K562 (cell line): Measurements from ENCODE around the gene GPAT3. TPM values are rescaled to one million over a fixed set of nuclear protein-coding genes. Genes with fewer than 3 reads are reported as not detected.

ENCODE experiments used
- ATF6 ChIP-seq: sonication (generic); formaldehyde crosslinking; IDR thresholded peaks from 2 replicates; pipeline ENCODE4 v1.4.0; 2020; ENCODE audit warnings: mild to moderate bottlenecking, missing genetic modification reagents
- CC2D1A ChIP-seq: fragments of 450-650 bp; IDR thresholded peaks from 2 replicates; pipeline ENCODE4 v1.6.1; 2017; ENCODE audit warnings: mild to moderate bottlenecking
- CTBP1 ChIP-seq: fragments of 450-650 bp; IDR thresholded peaks from 2 replicates; pipeline ENCODE4 v1.6.1; 2016; ENCODE audit warnings: borderline replicate concordance
- CXXC5 ChIP-seq: fragments of 250-450 bp; sonication (Bioruptor Pico); IDR thresholded peaks from 2 replicates; pipeline ENCODE4 v1.8.0; 2022; ENCODE audit warnings: inconsistent platforms, mild to moderate bottlenecking, moderate library complexity
- IRF2 ChIP-seq: sonication (generic); formaldehyde crosslinking; IDR thresholded peaks from 2 replicates; pipeline ENCODE4 v1.8.1; 2022; ENCODE audit warnings: mild to moderate bottlenecking, missing genetic modification reagents
- KLF16 ChIP-seq: IDR thresholded peaks from 2 replicates; pipeline ENCODE4 v1.6.1; 2016; ENCODE audit warnings: antibody characterized with exemption
- LCOR ChIP-seq: sonication (generic); formaldehyde crosslinking; IDR thresholded peaks from 2 replicates; pipeline ENCODE4 v1.8.0; 2022; ENCODE audit warnings: mild to moderate bottlenecking, missing genetic modification reagents
- MAZ ChIP-seq, 2 experiments: fragments of 450-650 bp in 1 of 2; sonication (generic) in 1 of 2; formaldehyde crosslinking; IDR thresholded peaks in 1 of 2; conservative IDR thresholded peaks in 1 of 2; 2 replicates each; pipeline versions ENCODE4 v1.4.0 to v1.5.0; 2020; ENCODE audit warnings: mild to moderate bottlenecking in 1 of 2, missing genetic modification reagents in 1 of 2
- MNT ChIP-seq, 2 experiments: fragments of 450-650 bp; conservative IDR thresholded peaks; 2 replicates each; pipeline ENCODE4 v1.6.1; 2017; ENCODE audit warnings: mild to moderate bottlenecking in 2 of 2, moderate library complexity in 2 of 2
- MTA2 ChIP-seq: fragments of 450-650 bp; IDR thresholded peaks from 2 replicates; pipeline ENCODE4 v1.6.1; 2016; ENCODE audit warnings: low read depth
- NFXL1 ChIP-seq: fragments of 450-650 bp; formaldehyde crosslinking; IDR thresholded peaks from 2 replicates; pipeline ENCODE4 v1.4.0; 2021; ENCODE audit warnings: mild to moderate bottlenecking
- NR2C2 ChIP-seq, 2 experiments: fragments of 200-800 bp in 1 of 2; sonication (Bioruptor generic) in 1 of 2; sonication (generic) in 1 of 2; formaldehyde crosslinking in 1 of 2; IDR thresholded peaks; 2 replicates each; pipeline versions ENCODE4 v1.6.1 to v1.8.0; 2016 to 2022; ENCODE audit warnings: mild to moderate bottlenecking in 1 of 2, missing compliant biosample characterization in 1 of 2, missing genetic modification characterization in 1 of 2, missing genetic modification reagents in 1 of 2
- POLR2AphosphoS5 ChIP-seq: IDR thresholded peaks from 2 replicates; pipeline ENCODE4 v1.6.1; 2011; ENCODE audit warnings: mild to moderate bottlenecking, low read depth, low read length, moderate library complexity; ENCODE audit not compliant: control insufficient read depth, insufficient read depth
- polyA plus RNA-seq, 8 experiments: library from polyadenylated mRNA; depleted of rRNA in 4 of 8; stranded (reverse) in 5 of 8; unstranded in 3 of 8; fragments of >200 nt; fragmentation: Nextera tagmentation in 2 of 8; fragmentation: Illumina TruSeq in 1 of 8; extraction: Ambion mirVana in 2 of 8; extraction: Trizol in 1 of 8; gene quantifications; 2 replicates each; pipeline versions ENCODE4 v1.2.1 to v1.2.3, GENCODE V29; 2011 to 2014; ENCODE audit warnings: inconsistent platforms in 1 of 8, missing spikeins in 1 of 8
- total RNA-seq, 7 experiments: library from RNA; depleted of rRNA in 6 of 7; stranded (reverse); fragments of >200 nt in 6 of 7; fragmentation: Illumina TruSeq in 2 of 7; extraction: Trizol in 2 of 7; gene quantifications; 2 replicates each; pipeline versions ENCODE4 v1.2.1 to v1.2.3, GENCODE V29; 2011 to 2021; ENCODE audit warnings: low replicate concordance in 1 of 7
- TF ChIP-seq, protein P1 (sequence below): fragments of 250-450 bp; sonication (Bioruptor Pico); IDR thresholded peaks from 2 replicates; pipeline ENCODE4 v1.5.0; 2021; ENCODE audit warnings: mild to moderate bottlenecking, moderate library complexity
- TF ChIP-seq, protein P2 (sequence below): sonication (generic); formaldehyde crosslinking; IDR thresholded peaks from 2 replicates; pipeline ENCODE4 v1.8.0; 2022; ENCODE audit warnings: missing genetic modification reagents, mild to moderate bottlenecking, moderate library complexity, borderline replicate concordance
- TF ChIP-seq, protein P3 (sequence below): fragments of 450-650 bp; formaldehyde crosslinking; IDR thresholded peaks from 2 replicates; pipeline ENCODE4 v1.4.0; 2022; ENCODE audit warnings: missing genetic modification characterization

GPAT3 gene
- total and polyA plus RNA-seq, 9 of the 15 experiments (the other 6 are each of a cell fraction or from before 2014, with no cell fraction given): 4.1 to 16.1 (median 13.1) TPM

DNA sequence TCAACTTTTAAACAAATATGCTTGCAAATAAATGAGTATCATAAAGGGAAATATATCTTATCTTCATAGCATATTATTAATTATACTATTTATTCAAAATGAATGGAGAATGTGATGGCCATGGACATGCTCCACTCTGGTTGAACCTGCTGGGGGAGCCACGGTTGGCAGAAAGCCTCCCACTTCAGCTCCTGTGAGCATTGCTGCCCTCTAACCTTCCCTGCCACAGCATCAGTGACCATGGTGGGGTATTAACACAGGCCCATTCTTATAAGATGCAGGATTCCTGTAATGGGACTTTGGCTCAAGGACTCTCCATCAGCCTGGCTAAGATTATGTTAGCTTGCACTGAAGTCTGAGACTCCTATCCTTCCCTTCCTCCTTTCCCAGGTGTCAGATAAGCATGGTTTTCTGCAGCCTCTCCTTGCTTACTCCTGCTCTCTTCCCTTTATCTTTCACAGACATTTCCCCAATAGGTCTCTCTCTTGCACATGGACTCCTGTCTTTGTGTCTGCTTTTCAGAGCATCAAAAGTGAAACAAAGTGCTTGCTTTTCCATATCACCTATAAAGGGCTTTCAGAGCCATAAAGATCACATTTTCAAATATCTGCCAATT lies 46.1 kb upstream of the GPAT3 start (continued):
- peak; percentile 24 to 62; a peak in 2 of 4 replicates for TF ChIP-seq MNT (conservative IDR thresholded peaks at IDR 0.05)
- no peak for TF ChIP-seq NFXL1 (CRISPR knock-in tag)
- no peak for TF ChIP-seq IRF2 (CRISPR knock-in tag)
- TF ChIP-seq NR2C2 (CRISPR knock-in tag; IDR thresholded peaks at IDR 0.05): no peak
- peak; percentile 24; the same call in 1 of the 2 replicates for TF ChIP-seq NR2C2 (tag; IDR thresholded peaks at IDR 0.05)
- TF ChIP-seq LCOR (CRISPR knock-in tag): 0 out of 2 replicates have a peak, but pooled peaks have one; percentile 45
- TF ChIP-seq, protein P1, sequence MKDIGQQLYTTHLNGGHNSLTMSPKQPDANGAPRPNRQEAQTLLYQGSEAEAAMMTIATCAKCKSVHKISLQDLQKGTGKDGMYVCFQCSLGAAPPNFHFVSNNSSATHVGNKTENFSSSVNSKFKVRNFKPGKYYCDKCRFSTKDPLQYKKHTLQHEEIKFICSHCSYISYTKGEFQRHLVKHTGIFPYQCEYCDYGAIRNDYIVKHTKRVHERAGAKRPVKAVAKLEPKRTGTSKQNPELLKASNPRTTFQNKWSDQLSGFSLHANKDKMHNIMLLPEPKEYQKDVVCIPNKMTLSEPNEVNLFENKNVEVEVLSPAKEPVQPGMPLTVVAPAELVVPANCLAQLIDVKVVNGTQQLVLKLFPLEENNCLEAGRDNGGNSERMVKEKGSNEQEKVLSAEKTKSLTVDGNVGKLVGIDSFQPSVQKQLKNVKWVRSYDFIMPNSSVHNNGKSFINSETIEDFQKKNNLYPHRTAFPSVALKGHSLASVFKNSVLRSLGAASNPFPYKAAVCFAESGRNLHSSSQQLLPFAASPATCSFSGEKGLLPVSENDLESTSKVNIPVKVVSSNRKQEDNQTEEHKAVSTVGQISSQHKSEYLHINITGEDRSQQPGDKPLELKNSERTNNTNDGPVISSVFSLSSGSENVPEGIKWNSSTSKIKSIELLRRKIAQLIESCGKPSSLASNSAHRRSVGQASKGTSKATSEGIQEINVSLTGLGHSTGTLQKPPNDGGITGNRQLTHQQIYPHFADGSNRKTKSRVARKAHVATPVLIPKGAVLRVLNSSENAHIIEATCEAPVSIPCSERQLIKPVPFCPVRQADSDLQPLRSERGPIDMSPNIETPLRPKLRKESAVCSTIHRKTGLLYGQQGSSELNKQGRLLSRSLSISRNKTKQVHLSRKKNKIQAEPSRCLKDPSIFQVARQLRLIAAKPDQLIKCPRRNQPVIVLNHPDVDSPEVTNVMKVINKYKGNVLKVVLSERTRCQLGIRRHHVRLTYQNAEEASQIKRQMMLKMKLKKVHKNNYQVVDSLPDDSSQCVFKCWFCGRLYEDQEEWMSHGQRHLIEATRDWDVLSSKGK: no peak
- TF ChIP-seq MTA2: peak; percentile 87
- TF ChIP-seq, protein P2, sequence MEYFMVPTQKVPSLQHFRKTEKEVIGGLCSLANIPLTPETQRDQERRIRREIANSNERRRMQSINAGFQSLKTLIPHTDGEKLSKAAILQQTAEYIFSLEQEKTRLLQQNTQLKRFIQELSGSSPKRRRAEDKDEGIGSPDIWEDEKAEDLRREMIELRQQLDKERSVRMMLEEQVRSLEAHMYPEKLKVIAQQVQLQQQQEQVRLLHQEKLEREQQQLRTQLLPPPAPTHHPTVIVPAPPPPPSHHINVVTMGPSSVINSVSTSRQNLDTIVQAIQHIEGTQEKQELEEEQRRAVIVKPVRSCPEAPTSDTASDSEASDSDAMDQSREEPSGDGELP (CRISPR knock-in tag): no peak
- TF ChIP-seq, protein P3, sequence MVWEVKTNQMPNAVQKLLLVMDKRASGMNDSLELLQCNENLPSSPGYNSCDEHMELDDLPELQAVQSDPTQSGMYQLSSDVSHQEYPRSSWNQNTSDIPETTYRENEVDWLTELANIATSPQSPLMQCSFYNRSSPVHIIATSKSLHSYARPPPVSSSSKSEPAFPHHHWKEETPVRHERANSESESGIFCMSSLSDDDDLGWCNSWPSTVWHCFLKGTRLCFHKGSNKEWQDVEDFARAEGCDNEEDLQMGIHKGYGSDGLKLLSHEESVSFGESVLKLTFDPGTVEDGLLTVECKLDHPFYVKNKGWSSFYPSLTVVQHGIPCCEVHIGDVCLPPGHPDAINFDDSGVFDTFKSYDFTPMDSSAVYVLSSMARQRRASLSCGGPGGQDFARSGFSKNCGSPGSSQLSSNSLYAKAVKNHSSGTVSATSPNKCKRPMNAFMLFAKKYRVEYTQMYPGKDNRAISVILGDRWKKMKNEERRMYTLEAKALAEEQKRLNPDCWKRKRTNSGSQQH (CRISPR knock-in tag): no peak
- TF ChIP-seq CC2D1A: peak; percentile 55; the same call in 1 of the 2 replicates
- peak; percentile 95 for TF ChIP-seq CTBP1
- no peak for TF ChIP-seq ATF6 (CRISPR knock-in tag)
- peak; percentile 69; the same call in 1 of the 2 replicates for TF ChIP-seq POLR2AphosphoS5
- TF ChIP-seq KLF16: peak; percentile 75
- TF ChIP-seq MAZ (CRISPR knock-in tag; conservative IDR thresholded peaks at IDR 0.05 in 1 of 2, IDR thresholded peaks at IDR 0.05 in 1 of 2): 0 out of 4 replicates have a peak, but pooled peaks of 1 of the 2 experiments have one; percentile 20
- 0 out of 2 replicates have a peak, but pooled peaks have one; percentile 23 for TF ChIP-seq CXXC5 (CRISPR knock-in tag)
